Stimulated activated CD4-positive, alpha-beta T cell treated with anti-CD3 and anti-CD28 coated beads, TNF-alpha, amount 100 ng/mL, for 48 hours (primary cell): ENCODE results near the gene SLC41A1.

Experiments used
- DNase-seq, 3 donors: peaks; one replicate each; pipeline ENCODE4 v3.0.0-alpha.2; 2020; ENCODE audit warnings: low read depth in 3 of 3

SLC41A1 gene

DNA sequence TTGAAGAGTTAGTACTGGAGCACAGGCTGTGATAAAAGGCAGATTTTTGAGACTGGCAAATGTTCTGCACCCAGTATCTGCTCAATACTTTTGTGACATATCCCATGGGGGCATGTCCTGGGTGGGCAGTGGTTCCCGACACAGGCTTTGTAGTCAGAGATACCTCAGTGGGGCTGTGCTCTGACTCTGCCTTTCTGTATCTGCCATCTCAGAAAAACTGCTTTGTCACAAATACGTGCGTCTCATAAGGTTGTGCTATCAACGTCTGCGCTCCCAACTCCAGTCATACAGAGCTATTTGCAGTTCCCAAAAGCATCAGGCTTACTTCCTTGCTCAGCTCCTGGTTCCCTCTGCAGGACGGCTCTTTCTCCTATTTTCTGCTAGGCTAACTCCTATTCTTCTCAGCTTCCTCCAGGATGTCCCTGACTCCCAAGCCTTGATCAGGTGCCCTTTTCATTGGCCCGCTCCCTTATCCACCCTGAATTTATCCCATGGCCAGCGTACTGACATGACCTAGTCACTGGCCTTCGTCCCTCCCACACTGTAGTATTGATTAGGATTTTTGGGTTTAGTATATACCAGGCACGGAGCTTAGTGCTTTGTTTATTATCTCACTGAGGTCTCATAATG lies 25.6 kb downstream of the SLC41A1 start:
- no peak for DNase-seq

- no peak for DNase-seq
These were observed 26.4 kb downstream of the SLC41A1 start for GRCh38 chr1:205786601-205787000.

DNA sequence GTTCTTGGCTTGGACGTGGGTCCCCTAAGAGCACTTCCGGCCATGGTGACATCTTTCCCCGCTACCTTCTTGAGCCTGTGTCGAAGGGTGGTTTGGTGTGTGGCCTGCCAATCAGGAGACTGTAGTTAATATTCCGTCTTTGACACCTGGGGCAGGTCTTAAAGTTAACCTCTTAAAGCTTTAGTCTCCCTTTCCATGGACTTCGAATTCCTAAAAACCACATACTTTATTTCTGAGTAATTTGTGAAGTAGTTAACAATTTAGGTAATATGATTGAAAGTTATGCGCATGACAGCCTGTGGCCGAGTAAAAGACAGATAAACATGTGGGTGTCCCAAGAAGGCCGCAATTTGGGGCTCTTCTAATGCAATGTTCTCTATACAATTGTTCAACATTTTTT lies 27.6 kb downstream of the SLC41A1 start:
- no peak for DNase-seq

DNA sequence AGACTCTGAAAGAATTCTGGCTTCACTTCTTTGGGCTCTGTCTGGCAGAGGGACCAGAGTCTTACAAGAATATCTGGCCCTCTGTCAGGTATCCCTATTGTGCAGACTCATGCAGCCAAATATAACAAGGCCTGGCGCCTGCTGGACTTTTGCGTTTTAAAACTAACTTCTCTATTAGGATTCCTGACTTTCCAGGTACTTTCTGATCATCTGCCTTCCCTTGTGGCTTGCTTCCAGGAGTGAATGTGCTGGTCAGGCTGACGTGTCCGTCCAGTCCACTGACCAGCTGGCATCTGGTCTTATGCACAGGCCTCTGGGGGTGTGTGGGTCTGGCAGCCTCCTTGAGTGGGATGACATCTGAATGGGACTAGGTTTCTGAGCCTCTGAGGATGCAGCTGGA lies 29.1 kb downstream of the SLC41A1 start:
- no peak for DNase-seq

DNA sequence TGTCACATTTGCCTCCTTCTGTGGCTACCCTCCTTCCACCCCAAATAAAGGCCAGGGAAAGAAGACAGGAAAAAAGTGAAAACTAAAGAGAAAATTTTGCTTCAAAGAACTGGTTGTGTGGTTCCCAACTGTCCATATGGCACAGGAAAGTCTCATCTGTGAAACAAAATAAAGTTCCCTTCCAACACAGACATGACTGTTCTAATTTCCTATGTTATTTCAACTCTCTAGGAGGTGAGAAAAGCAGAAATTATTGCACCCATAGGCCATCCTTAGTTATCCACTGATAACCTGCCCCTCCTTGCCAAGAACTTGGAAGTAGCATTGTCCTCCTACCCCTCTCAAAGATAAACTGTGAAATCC lies 29.6 kb downstream of the SLC41A1 start:
- no peak for DNase-seq

GRCh38 chr1:205782627-205783432 lies 30.2 kb downstream of the SLC41A1 start:
- no peak for DNase-seq

DNA sequence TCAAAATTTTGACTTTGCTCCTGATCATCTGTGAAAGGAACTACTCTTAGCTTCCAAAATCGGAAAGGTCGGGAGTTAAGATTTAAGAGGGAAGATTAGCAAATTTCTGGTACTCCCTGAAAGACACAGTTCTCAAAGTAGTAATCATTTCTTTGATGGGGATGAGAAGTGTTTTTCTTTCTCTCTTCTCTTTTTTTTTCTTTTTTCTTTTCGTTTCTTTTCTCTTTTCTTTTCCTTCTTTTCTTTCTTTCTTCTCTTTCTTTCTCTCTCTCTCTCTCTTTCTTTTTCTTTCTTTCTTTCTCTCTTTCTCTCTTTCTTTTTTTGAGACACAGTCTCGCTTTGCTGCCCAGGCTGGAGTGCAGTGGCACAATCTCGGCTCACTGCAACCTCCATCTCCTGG lies 32.7 kb downstream of the SLC41A1 start:
- no peak for DNase-seq

- no peak for DNase-seq
These were observed 35.0 kb downstream of the SLC41A1 start for GRCh38 chr1:205777994-205778393.

DNA sequence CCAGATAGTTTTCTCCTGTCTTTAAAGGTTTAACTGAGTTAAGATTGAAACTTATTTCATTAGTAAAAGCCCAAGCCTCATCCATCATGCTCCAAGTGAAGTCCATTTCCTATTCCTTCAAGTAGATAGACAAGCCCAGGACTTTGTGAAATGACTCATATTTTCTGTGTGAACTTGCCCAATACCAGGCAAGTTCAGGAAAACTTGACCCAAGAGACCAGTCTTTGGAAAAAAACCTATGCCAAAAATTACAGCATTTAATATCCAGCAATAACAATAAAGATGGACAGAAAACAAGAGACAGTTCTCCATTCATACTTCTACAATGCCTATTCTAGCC lies 37.3 kb downstream of the SLC41A1 start:
- DNase-seq = no peak

DNA sequence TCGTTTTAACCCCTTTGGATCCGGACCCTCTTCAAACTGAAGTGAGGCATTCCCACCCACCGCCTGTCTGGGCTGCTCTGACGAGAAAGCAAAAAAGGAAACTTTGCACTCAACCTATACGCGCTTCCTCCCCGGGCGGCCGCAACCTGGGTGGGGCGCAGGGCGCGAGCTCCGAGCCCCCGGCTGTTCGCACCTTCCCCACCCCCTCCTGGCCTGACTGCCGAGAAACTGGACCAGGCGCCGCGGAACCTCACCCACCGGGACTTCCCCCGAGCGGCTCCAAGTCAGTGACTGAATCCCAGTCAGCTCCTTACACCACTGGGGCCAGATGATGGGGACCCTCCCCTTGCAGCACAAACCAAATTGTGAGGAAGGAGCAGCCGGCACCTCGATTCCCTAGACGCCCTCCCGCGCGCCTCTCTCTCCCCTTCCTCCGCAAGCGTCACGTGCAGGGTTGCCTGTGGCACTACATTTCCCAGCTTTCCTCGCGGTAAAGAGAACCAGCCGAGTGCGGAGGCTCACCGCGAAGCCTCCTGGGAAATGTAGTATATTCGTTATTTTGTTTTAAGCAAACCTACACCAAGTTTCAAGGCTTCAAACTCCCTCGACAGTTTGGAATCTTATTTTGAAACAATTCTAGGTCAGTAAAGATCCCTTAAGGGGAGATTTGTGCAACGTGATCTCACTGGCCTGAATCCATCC lies 37.8 kb downstream of the SLC41A1 start, which contains the start of gene RAB29:
TSS of gene RAB29 (minus strand) at position 468 of the 702 bp plus-strand sequence. CDS start 526 bp downstream, outside the sequence.
- peak; percentile 58 to 71 (median 71) for DNase-seq

DNA sequence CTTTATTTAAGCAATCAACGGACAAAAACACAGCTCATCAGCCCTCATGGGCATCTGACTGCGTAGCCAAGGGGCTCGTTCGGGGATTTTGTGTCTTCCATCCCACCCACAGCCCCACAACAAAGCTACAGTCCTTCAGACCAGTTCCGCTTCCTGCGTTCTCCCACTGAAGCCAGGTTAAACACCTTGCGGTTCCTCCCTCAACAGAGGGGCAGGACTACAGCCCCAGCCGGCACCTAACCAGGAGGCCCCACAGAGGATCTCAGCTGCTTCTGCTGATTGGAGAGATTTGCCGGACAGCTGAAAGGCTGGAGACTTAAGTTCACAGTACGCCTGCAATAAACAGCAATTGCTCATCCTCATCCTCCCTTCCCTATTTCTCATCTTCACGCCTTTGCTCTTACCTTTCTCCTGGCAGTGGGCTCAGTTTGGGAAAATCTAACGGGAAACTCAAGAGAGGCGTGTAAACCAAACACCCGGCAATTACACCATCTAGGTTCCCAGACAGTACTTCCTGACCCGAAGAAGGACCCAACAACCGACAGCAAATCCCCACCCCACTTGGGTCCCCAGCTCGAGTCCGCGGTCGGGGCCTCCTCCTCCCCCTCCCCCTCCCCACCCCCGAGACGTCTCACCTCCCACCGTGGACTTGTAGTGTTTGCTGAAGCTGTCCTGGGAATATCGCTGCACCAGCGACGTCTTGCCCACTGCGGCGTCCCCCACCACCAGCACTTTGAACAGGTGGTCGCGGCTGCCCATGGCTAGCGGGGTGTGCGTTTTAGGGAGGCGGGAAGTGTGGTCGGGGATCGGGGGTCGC lies 38.6 kb downstream of the SLC41A1 start:
- peak in 2 of 3 donors; percentile 4 to 16 for DNase-seq

DNA sequence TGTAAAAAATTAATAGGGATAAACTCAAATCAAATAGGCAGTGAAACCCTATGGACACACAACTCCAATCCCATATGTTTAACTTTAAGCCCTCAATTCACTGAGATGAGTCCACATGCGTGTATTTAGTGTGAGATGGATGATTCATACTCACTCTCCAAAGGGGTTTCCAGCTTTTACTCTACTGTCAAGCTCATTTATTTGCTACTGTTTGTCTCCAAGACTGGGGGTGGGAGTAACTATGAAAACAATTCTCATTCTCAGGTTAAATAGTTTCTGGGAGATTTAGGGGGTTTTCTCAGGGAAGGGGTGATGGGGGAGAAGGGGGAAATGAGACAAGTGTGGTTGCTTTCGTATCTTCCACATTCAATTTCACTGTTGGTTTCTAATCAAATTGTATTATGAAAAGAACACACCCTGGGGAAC lies 40.4 kb downstream of the SLC41A1 start:
- no peak for DNase-seq

GRCh38 chr1:205770618-205771017 lies 42.4 kb downstream of the SLC41A1 start:
- DNase-seq = no peak

GRCh38 chr1:205769641-205770365 lies 43.2 kb downstream of the SLC41A1 start:
- no peak for DNase-seq

DNA sequence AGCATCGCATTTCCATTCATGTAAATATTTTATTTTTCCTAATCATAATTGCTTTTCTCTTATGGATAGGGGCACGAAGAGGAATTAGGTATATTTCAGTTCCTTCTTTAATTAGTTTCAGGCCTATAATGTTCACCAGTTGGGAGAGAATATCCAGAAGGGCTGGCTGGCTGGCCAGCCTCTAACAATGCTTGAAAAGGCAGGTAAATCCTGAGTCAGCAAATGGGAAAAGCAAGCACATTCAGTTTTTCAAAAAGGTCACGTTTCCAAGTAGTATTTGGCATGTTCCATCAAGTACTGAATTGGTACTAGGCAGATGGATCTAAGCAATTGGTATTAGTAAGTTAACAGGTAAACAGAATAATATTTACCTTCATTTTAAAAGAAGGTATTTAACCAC lies 45.8 kb downstream of the SLC41A1 start:
- no peak for DNase-seq

DNA sequence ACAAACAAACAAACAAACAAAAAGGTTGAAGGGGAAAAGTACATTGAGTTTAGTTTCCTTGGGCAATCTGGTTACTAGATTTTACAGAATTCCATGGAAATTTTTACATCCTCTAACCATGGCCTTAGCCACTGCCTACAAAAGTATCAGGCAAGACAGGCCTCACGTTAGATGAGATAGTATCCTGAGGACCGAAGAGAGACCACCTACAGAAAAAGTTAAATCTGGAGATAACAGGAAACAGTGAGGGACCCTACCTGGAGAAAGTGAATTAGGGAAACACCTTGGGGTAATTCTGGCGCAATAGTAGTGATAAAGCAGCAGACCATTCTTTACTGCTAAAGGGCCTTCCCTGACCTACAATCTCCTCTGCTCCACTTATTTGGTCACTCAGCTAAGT lies 46.4 kb downstream of the SLC41A1 start:
- DNase-seq = no peak

GRCh38 chr1:205766038-205766437 lies 47.0 kb downstream of the SLC41A1 start:
- DNase-seq = no peak

DNA sequence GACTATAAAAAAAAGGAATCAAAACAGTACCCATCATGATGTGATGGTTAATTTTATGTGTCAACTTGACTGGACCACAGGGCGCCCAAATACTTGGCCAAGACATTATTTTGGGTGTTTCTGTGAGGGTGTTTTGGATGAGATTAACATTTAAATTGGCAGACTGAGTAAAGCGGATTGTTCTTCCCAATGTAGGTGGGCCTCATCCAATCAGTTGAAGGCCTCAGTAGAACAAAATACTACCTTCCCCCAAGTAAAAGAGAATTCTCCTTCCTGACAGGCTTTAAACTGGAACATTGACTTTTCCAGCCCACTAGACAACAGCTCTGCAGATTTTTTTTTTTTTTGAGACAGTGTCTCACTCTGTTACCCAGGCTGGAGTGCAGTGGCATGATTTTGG lies 48.4 kb downstream of the SLC41A1 start:
- no peak for DNase-seq

- no peak for DNase-seq
These were observed 49.0 kb downstream of the SLC41A1 start for GRCh38 chr1:205763980-205764379.

- DNase-seq = no peak
These were observed 52.4 kb downstream of the SLC41A1 start for GRCh38 chr1:205760606-205761005.

DNA sequence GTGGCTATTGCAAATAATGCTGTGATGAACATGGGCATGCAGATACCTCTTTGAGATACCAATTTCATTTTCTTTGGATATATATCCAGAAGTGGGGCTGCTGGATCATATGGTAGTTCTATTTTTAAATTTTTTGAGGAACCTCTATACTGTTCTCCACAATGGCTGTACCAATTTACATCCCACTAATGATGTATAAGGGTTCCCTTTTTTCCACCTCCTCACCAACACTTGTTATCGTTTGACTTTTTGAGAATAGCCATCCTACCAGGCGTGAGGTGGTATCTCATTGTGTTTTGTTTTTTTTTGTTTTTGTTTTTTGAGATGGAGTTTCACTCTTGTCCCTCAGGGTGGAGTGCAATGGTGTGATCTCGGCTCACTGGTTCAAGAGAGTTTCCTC lies 56.4 kb downstream of the SLC41A1 start:
- DNase-seq = no peak
